ENCODE data around the gene USP24.
"Not testable (repeated sequence)": the region's sequence is repeated elsewhere in the genome, so short reads cannot be mapped to it uniquely, and the experiment has no call there.

The USP24 gene

GRCh38 chr1:55039342-55040082 is 175.7 kb downstream of the USP24 start, which contains the start of gene PCSK9:
TSS of gene PCSK9 (plus strand) at chr1:55039548. CDS start at chr1:55039838, 290 bp downstream.
- no peak for DNase-seq (ENCODE audit: low read depth in 2 of 2)

- no peak for DNase-seq (ENCODE audit: low read depth in 2 of 2)
Observed at GRCh38 chr1:55038974-55039341, 176.2 kb downstream of the USP24 start.

GRCh38 chr1:55038552-55038838 is 176.7 kb downstream of the USP24 start:
- DNase-seq (ENCODE audit: low read depth in 2 of 2) = no peak

- no peak for DNase-seq (ENCODE audit: low read depth in 2 of 2)
Observed at GRCh38 chr1:55037733-55038551, 177.2 kb downstream of the USP24 start.

- no peak for DNase-seq (ENCODE audit: low read depth in 2 of 2)
Observed at GRCh38 chr1:55035904-55036303, 179.3 kb downstream of the USP24 start.

GRCh38 chr1:55034476-55035133 is 180.6 kb downstream of the USP24 start:
- no peak for DNase-seq (ENCODE audit: low read depth in 2 of 2)

- no peak for DNase-seq (ENCODE audit: low read depth in 2 of 2)
Observed at GRCh38 chr1:55033265-55033614, 181.9 kb downstream of the USP24 start.

- DNase-seq (ENCODE audit: low read depth in 2 of 2) = not testable (repeated sequence)
Observed at GRCh38 chr1:55031098-55031497, 184.1 kb downstream of the USP24 start.

GRCh38 chr1:55026682-55027081 is 188.5 kb downstream of the USP24 start:
- DNase-seq (ENCODE audit: low read depth in 2 of 2) = not testable (repeated sequence)

- not testable (repeated sequence) for DNase-seq (ENCODE audit: low read depth in 2 of 2)
Observed at GRCh38 chr1:55024163-55024562, 191.0 kb downstream of the USP24 start.

GRCh38 chr1:55021942-55022546 is 193.1 kb downstream of the USP24 start:
- peak; percentile 41 to 49 for DNase-seq (ENCODE audit: low read depth in 2 of 2)

GRCh38 chr1:55018395-55018794 is 196.8 kb downstream of the USP24 start:
- no peak for DNase-seq (ENCODE audit: low read depth in 2 of 2)

Measured in fibroblast of skin of left biceps (primary cell).